TTC549 (cell line): ENCODE measurements around the gene MCF2L2.

Source experiments
- FAIRE-seq: peaks from 2 replicates; lab custom pipeline; 2012; peaks lifted over from hg19 to GRCh38; lab: Jason Lieb, UNC

Gene MCF2L2

GRCh38 chr3:183160616-183161015 is 267.8 kb downstream of the MCF2L2 start:
- FAIRE-seq, result no peak

- no peak for FAIRE-seq
Measured at GRCh38 chr3:183159333-183159732, 269.1 kb downstream of the MCF2L2 start.

GRCh38 chr3:183158551-183159006 is 269.8 kb downstream of the MCF2L2 start:
- FAIRE-seq, result no peak

GRCh38 chr3:183158113-183158512 is 270.3 kb downstream of the MCF2L2 start:
- FAIRE-seq, result no peak

- FAIRE-seq, result no peak
Measured at GRCh38 chr3:183156266-183156665, 272.2 kb downstream of the MCF2L2 start.

GRCh38 chr3:183155499-183155898 is 272.9 kb downstream of the MCF2L2 start:
- no peak for FAIRE-seq

- no peak for FAIRE-seq
Measured at GRCh38 chr3:183153210-183153950, 275.0 kb downstream of the MCF2L2 start.

- no peak for FAIRE-seq
Measured at GRCh38 chr3:183151821-183152351, 276.5 kb downstream of the MCF2L2 start.

GRCh38 chr3:183151086-183151485 is 277.3 kb downstream of the MCF2L2 start:
- no peak for FAIRE-seq

- FAIRE-seq, result no peak
Measured at GRCh38 chr3:183149915-183150750, 278.3 kb downstream of the MCF2L2 start.

GRCh38 chr3:183148056-183148455 is 280.4 kb downstream of the MCF2L2 start:
- FAIRE-seq, result no peak

- no peak for FAIRE-seq
Measured at GRCh38 chr3:183144363-183144762, 284.1 kb downstream of the MCF2L2 start.

- no peak for FAIRE-seq
Measured at GRCh38 chr3:183142199-183142598, 286.2 kb downstream of the MCF2L2 start.

GRCh38 chr3:183134844-183135243 is 293.6 kb downstream of the MCF2L2 start:
- FAIRE-seq, result no peak

- no peak for FAIRE-seq
Measured at GRCh38 chr3:183132409-183132808, 296.0 kb downstream of the MCF2L2 start.

- FAIRE-seq, result no peak
Measured at GRCh38 chr3:183131735-183132134, 296.7 kb downstream of the MCF2L2 start.

- FAIRE-seq, result no peak
Measured at GRCh38 chr3:183131186-183131725, 297.2 kb downstream of the MCF2L2 start.

GRCh38 chr3:183129243-183129642 is 299.2 kb downstream of the MCF2L2 start:
- no peak for FAIRE-seq

- no peak for FAIRE-seq
Measured at GRCh38 chr3:183128709-183129108, 299.7 kb downstream of the MCF2L2 start.
